K562 (cell line): ENCODE measurements around the gene ARHGAP15. TPM values are rescaled to one million over a fixed set of nuclear protein-coding genes. Genes with fewer than 3 reads are reported as not detected.

Source experiments
- ATAC-seq: fragments of 200-7000 bp; cut with Tn5 transposase; 3 replicates; pipeline ENCODE4 v1.9.1; 2020; ENCODE audit warnings: moderate library complexity
- BruUV-seq: library from RNA; stranded (reverse); fragments of 400-500 nt; replicated peaks from 2 replicates; lab custom pipeline; 2021; lab: Mats Ljungman, UMichigan
- CTCF ChIA-PET: fragments of 300-600 bp; formaldehyde crosslinking; extraction: SDS; loops from one replicate; lab custom pipeline; 2021; ENCODE audit warnings: low intra/inter-chr PET ratio; lab: Yijun Ruan, JAX
- POLR2A ChIA-PET: fragments of 300-600, 350-650 bp; sonication (Branson Sonifier 250); formaldehyde crosslinking; extraction: SDS; loops from one replicate; lab custom pipeline; 2021; ENCODE audit warnings: antibody characterized with exemption, inconsistent platforms; lab: Yijun Ruan, JAX
- DNase-seq, 4 experiments: peaks; one replicate each; pipeline versions ENCODE4 v3.0.0 to v3.0.0-alpha.2; 2011 to 2018; ENCODE audit warnings: low spot score in 3 of 4, mixed read lengths in 3 of 4; ENCODE audit errors: extremely low read depth in 1 of 4
- FAIRE-seq: peaks from 2 replicates; lab custom pipeline; 2011; peaks lifted over from hg19 to GRCh38; lab: Jason Lieb, UNC
- H2AFZ ChIP-seq: 2 replicates; pipeline ENCODE4 v1.6.0; 2011; ENCODE audit warnings: low read depth, low read length, control low read depth, inconsistent platforms
- H3K27ac ChIP-seq: fragments of 200-600 bp; 3 replicates; pipeline ENCODE4 v1.8.0; 2011; ENCODE audit warnings: low read depth, mild to moderate bottlenecking, control low read depth, inconsistent platforms, low read length, moderate library complexity, mixed read lengths; ENCODE audit errors: extremely low read depth
- H3K27me3 ChIP-seq, 2 experiments: fragments of 300-600 bp in 1 of 2; 2 replicates in 1 of 2; 3 replicates in 1 of 2; pipeline versions ENCODE4 v1.6.0 to v1.8.0; 2011; ENCODE audit warnings: inconsistent platforms in 2 of 2, low read length in 2 of 2, mild to moderate bottlenecking in 1 of 2, mixed read lengths in 1 of 2, moderate library complexity in 1 of 2; ENCODE audit not compliant: control insufficient read depth in 2 of 2, insufficient read depth in 2 of 2
- H3K36me3 ChIP-seq: fragments of 300-600 bp; 3 replicates; pipeline ENCODE4 v1.8.0; 2011; ENCODE audit warnings: mild to moderate bottlenecking, low read length, inconsistent platforms; ENCODE audit not compliant: control insufficient read depth, insufficient read depth
- H3K4me1 ChIP-seq, 2 experiments: fragments of 200-600 bp in 1 of 2; replicated peaks in 1 of 2; 2 replicates in 1 of 2; 3 replicates in 1 of 2; pipeline versions ENCODE4 v1.5.1 to v1.8.0; 2011; ENCODE audit warnings: inconsistent platforms in 2 of 2, low read length in 2 of 2, mild to moderate bottlenecking in 1 of 2, mixed read lengths in 1 of 2, moderate library complexity in 1 of 2; ENCODE audit not compliant: control insufficient read depth in 2 of 2, insufficient read depth in 2 of 2
- H3K4me2 ChIP-seq: 2 replicates; pipeline ENCODE4 v1.6.1; 2011; ENCODE audit warnings: low read length, control low read depth, inconsistent platforms, mixed read lengths; ENCODE audit not compliant: insufficient read depth
- H3K4me3 ChIP-seq: fragments of 200-600 bp; sonication (generic), shearing (Covaris generic); 2 replicates; pipeline ENCODE4 v1.5.1; 2016; ENCODE audit warnings: control low read depth, inconsistent platforms
- H3K79me2 ChIP-seq: fragments of 200-600 bp; 3 replicates; pipeline ENCODE4 v1.8.0; 2011; ENCODE audit warnings: low read length, inconsistent platforms; ENCODE audit not compliant: control insufficient read depth, insufficient read depth
- H3K9ac ChIP-seq, 2 experiments: 2 replicates each; pipeline versions ENCODE4 v1.6.0 to v1.6.1; 2011; ENCODE audit warnings: low read depth in 2 of 2, low read length in 2 of 2, control low read depth in 1 of 2, inconsistent platforms in 1 of 2, mild to moderate bottlenecking in 1 of 2, mixed read lengths in 1 of 2; ENCODE audit not compliant: insufficient read depth in 1 of 2
- H3K9me1 ChIP-seq: one replicate; pipeline ENCODE4 v1.6.0; 2011; ENCODE audit warnings: inconsistent platforms, mild to moderate bottlenecking, low read length, moderate library complexity; ENCODE audit not compliant: control insufficient read depth, insufficient read depth
- H3K9me3 ChIP-seq: replicated peaks from 2 replicates; pipeline ENCODE4 v1.5.1; 2011; ENCODE audit warnings: low read depth, low read length, inconsistent platforms; ENCODE audit not compliant: control insufficient read depth, insufficient read depth
- H4K20me1 ChIP-seq: replicated peaks from 2 replicates; pipeline ENCODE4 v1.6.1; 2011; ENCODE audit warnings: low read length, inconsistent platforms, mixed read lengths; ENCODE audit not compliant: control insufficient read depth, insufficient read depth
- FOS ChIP-seq: IDR thresholded peaks from 3 replicates; pipeline ENCODE4 v1.6.1; 2011; ENCODE audit not compliant: insufficient read length; ENCODE audit errors: extremely low read depth
- HNRNPK ChIP-seq: fragments of 200-400 bp; formaldehyde crosslinking; IDR thresholded peaks from one replicate; pipeline ENCODE4 v1.6.1; 2018; ENCODE audit warnings: mild to moderate bottlenecking, low read depth, low read length; ENCODE audit not compliant: poor library complexity, severe bottlenecking
- MCM5 ChIP-seq: fragments of 450-650 bp; IDR thresholded peaks from 2 replicates; pipeline ENCODE4 v1.6.1; 2016; ENCODE audit warnings: low read depth
- PTBP1 ChIP-seq: fragments of 200-400 bp; formaldehyde crosslinking; IDR thresholded peaks from 2 replicates; pipeline ENCODE4 v1.6.1; 2017; ENCODE audit warnings: low read depth, low read length
- RAD21 ChIP-seq, 2 experiments: fragments of 250-450 bp in 1 of 2; fragments of 450-650 bp in 1 of 2; sonication (Bioruptor Pico) in 1 of 2; formaldehyde crosslinking in 1 of 2; IDR thresholded peaks in 1 of 2; conservative IDR thresholded peaks in 1 of 2; 2 replicates each; pipeline versions ENCODE4 v1.4.0 to v1.8.0; 2020 to 2022; ENCODE audit warnings: mild to moderate bottlenecking in 2 of 2, moderate library complexity in 1 of 2
- SMC3 ChIP-seq: conservative IDR thresholded peaks from 2 replicates; pipeline ENCODE4 v1.6.1; 2011; ENCODE audit warnings: low read depth, low read length, improper control_type of control experiment; ENCODE audit not compliant: insufficient read depth
- ZC3H11A ChIP-seq: IDR thresholded peaks from 2 replicates; pipeline ENCODE4 v1.6.1; 2012; ENCODE audit warnings: low read depth, low read length, improper control_type of control experiment
- WGBS: fragments of 100-300 bp; shearing (Covaris generic); methylation state at CpG from one replicate; pipeline ENCODE4 v1.1.6; 2016; ENCODE audit warnings: low coverage, mixed read lengths; ENCODE audit not compliant: insufficient coverage; ENCODE audit errors: missing lambda C conversion rate; 5-methylcytosine and 5-hydroxymethylcytosine counted together
- in situ Hi-C: fragments of 300-500 bp; cut with MboI; formaldehyde crosslinking; loops from 4 replicates; pipeline ENCODE4 v1.15.0; 2018; ENCODE audit warnings: inconsistent platforms, mixed read lengths
- intact Hi-C: fragments of 100-400 bp; cut with micrococcal nuclease; formaldehyde crosslinking; loops from 2 replicates; pipeline ENCODE4 v1.14.2; 2022
- polyA plus RNA-seq, 8 experiments: library from polyadenylated mRNA; depleted of rRNA in 4 of 8; stranded (reverse) in 5 of 8; unstranded in 3 of 8; fragments of >200 nt; fragmentation: Nextera tagmentation in 2 of 8; fragmentation: Illumina TruSeq in 1 of 8; extraction: Ambion mirVana in 2 of 8; extraction: Trizol in 1 of 8; gene quantifications; 2 replicates each; pipeline versions ENCODE4 v1.2.1 to v1.2.3, GENCODE V29; 2011 to 2014; ENCODE audit warnings: inconsistent platforms in 1 of 8, missing spikeins in 1 of 8
- total RNA-seq, 7 experiments: library from RNA; depleted of rRNA in 6 of 7; stranded (reverse); fragments of >200 nt in 6 of 7; fragmentation: Illumina TruSeq in 2 of 7; extraction: Trizol in 2 of 7; gene quantifications; 2 replicates each; pipeline versions ENCODE4 v1.2.1 to v1.2.3, GENCODE V29; 2011 to 2021; ENCODE audit warnings: low replicate concordance in 1 of 7

ARHGAP15 gene
- total and polyA plus RNA-seq, 9 of the 15 experiments (the other 6 are each of a cell fraction or from before 2014, with no cell fraction given), result 1.5 to 17.9 (median 7.9) TPM

DNA sequence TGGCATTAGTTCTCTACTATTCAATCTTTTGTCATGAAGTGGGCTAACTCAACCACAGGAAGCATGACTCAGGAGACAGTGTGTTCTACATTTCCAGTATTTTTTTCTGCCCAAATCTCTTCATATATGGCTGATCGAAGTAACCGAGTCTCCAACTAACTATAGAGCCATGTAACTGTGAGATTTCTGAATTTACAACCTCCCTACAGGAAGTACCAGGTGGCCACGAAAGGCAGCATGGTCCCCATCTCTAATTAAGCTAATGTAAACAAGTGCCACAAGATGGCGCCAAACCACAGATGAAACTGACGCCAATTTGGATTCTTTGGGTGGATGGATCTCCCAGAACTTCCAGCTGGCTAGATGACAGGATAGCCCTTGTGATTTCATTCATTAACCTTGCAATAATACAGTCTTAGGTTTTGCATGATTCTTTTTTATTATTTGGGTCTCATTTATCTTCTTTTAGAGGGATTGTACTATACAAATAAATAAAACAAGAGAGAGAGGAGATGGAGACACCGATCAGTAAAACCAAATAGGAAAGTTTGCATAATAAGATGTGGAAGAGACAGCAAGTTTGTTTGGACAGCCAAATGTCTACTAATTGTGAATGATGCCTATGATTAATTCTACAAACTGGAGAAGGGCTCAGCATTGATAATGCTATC is 18.3 kb upstream of the ARHGAP15 start (continued):
- TF ChIP-seq SMC3, result peak; percentile 65
- peak; percentile 69 to 71 for TF ChIP-seq RAD21 (CRISPR knock-in tag; conservative IDR thresholded peaks at IDR 0.05 in 1 of 2, IDR thresholded peaks at IDR 0.05 in 1 of 2)
- TF ChIP-seq, all 486 proteins: peak for 6

- TF ChIP-seq HNRNPK (no peak), PTBP1 (no peak), ZC3H11A (no peak), FOS (no peak), MCM5 (no peak)
- Histone ChIP-seq H3K79me2 (no peaks in the 10 kb centered on the region), H4K20me1 (no peaks in the 10 kb centered on the region), H3K4me3 (no peak overlapping the region), H3K36me3 (no peaks in the 10 kb centered on the region), H3K27ac (no peak overlapping the region), H2AFZ (no peak overlapping the region), H3K9me1 (no peaks in the 10 kb centered on the region), H3K27me3 (no peaks in the 10 kb centered on the region), H3K9ac (no peak overlapping the region), H3K4me2 (no peak overlapping the region), H3K4me1 (no peaks in the 10 kb centered on the region), H3K9me3 (no peaks in the 10 kb centered on the region)
- in situ Hi-C loops (no loop called here), intact Hi-C loops (no loop called here)
- CTCF ChIA-PET, result no interaction called here
- no peak for ATAC-seq
- FAIRE-seq, result no peak
- POLR2A ChIA-PET, result no interaction called here
- no peak for DNase-seq
- BruUV-seq, result no TSS peak
- WGBS, result 29% methylated on average over 3 of the region's 3 CpGs
These were observed 12.0 kb upstream of the ARHGAP15 start for GRCh38 chr2:143117225-143117624.
